LNCaP clone FGC (cell line): ENCODE results near the gene MYO15A.

Experiments used
- DNase-seq: peaks from one replicate; pipeline ENCODE4 v3.0.0-alpha.2; 2011; ENCODE audit warnings: low read depth
- H3K4me3 ChIP-seq: 2 replicates; pipeline ENCODE4 v1.5.1; 2011; ENCODE audit warnings: mild to moderate bottlenecking, low read depth, low read length, control low read depth
- CTCF ChIP-seq: IDR thresholded peaks from 2 replicates; pipeline ENCODE4 v1.5.1; 2012; ENCODE audit warnings: mild to moderate bottlenecking; ENCODE audit not compliant: control insufficient read depth, insufficient read depth; ENCODE audit errors: extremely low read depth

Gene MYO15A

GRCh38 chr17:18087610-18088491 lies 20.7 kb upstream of the MYO15A start, which contains the start of gene DRG2:
DRG2 (plus strand) TSS chr17:18087948; CDS start chr17:18088024, 76 bp downstream.
- DNase-seq: peak; percentile 76
- peak within 1 kb of the TSS; percentile 100 for H3K4me3 ChIP-seq
- TF ChIP-seq CTCF: no peak

GRCh38 chr17:18089613-18090012 lies 18.9 kb upstream of the MYO15A start:
- DNase-seq: no peak
- H3K4me3 ChIP-seq: peak overlapping the region; percentile 100; the same call in 1 of the 2 replicates
- TF ChIP-seq CTCF: no peak

- TF ChIP-seq CTCF: peak; percentile 18; the same call in 1 of the 2 replicates
- H3K4me3 ChIP-seq: no peak overlapping the region
- peak; percentile 8 for DNase-seq
These were observed 14.7 kb upstream of the MYO15A start for GRCh38 chr17:18093616-18094408.

GRCh38 chr17:18094409-18094807 lies 14.1 kb upstream of the MYO15A start:
- DNase-seq: no peak
- TF ChIP-seq CTCF: no peak
- no peak overlapping the region for H3K4me3 ChIP-seq

- TF ChIP-seq CTCF: no peak
- no peak for DNase-seq
- no peak overlapping the region for H3K4me3 ChIP-seq
These were observed 9.0 kb upstream of the MYO15A start for GRCh38 chr17:18099516-18099915.

GRCh38 chr17:18100616-18101015 lies 7.9 kb upstream of the MYO15A start:
- DNase-seq: no peak
- TF ChIP-seq CTCF: no peak
- no peak overlapping the region for H3K4me3 ChIP-seq
